Osteocyte (in vitro differentiated cells): ENCODE results near the gene CADPS2. TPM values are rescaled to one million over a fixed set of nuclear protein-coding genes. Genes with fewer than 3 reads are reported as not detected.

Source experiments
- DNase-seq: peaks from one replicate; pipeline ENCODE4 v3.0.0; 2021; ENCODE audit warnings: mixed read lengths; ENCODE audit not compliant: unreplicated experiment; ENCODE audit errors: extremely low spot score
- H3K27ac Mint-ChIP-seq: one replicate; pipeline ENCODE4 v1.8.0; 2021; ENCODE audit warnings: mild to moderate bottlenecking, mixed read lengths; ENCODE audit not compliant: unreplicated experiment
- H3K27me3 Mint-ChIP-seq: one replicate; pipeline ENCODE4 v1.8.0; 2021; ENCODE audit warnings: mixed read lengths; ENCODE audit not compliant: unreplicated experiment
- H3K36me3 Mint-ChIP-seq: one replicate; pipeline ENCODE4 v1.8.0; 2021; ENCODE audit warnings: mixed read lengths; ENCODE audit not compliant: unreplicated experiment
- H3K4me1 Mint-ChIP-seq: one replicate; pipeline ENCODE4 v1.8.0; 2021; ENCODE audit warnings: mixed read lengths; ENCODE audit not compliant: unreplicated experiment
- H3K4me3 Mint-ChIP-seq: one replicate; pipeline ENCODE4 v1.8.0; 2021; ENCODE audit warnings: mild to moderate bottlenecking, moderate library complexity, mixed read lengths; ENCODE audit not compliant: unreplicated experiment
- H3K9me3 Mint-ChIP-seq: one replicate; pipeline ENCODE4 v1.8.0; 2021; ENCODE audit warnings: mixed read lengths; ENCODE audit not compliant: unreplicated experiment
- total RNA-seq: library from RNA; stranded (reverse); gene quantifications from 2 replicates; pipeline ENCODE4 v1.2.1, GENCODE V29; 2021
- TF ChIP-seq, protein P1 (sequence below): fragments of 200-600 bp; sonication (generic); IDR thresholded peaks from 2 replicates; pipeline ENCODE4 v1.5.0; 2021; ENCODE audit warnings: antibody characterized with exemption, mild to moderate bottlenecking, moderate library complexity

Gene CADPS2
- total RNA-seq, 1 donor from 2014 or later = 0.81 TPM

DNA sequence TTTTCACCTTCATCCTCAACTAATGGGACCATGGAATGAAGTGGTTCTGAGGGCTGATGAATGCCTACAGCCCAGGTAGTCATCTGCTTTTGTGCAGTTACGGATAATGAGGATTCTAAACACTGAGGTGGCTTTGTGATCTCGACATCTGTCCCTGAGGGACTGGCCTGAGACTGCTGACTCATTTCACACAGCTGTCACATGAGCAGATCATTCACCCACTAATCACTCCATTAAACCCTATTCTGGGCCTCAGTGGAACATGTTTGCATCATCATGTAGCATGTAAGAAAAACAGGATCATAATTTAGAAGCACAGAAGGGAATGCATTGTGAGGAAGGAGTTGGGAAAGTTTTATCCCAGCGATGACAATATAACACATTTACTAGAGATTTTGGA, 502.3 kb downstream of the CADPS2 start:
- DNase-seq = no peak
- H3K27me3 Mint-ChIP-seq = peaks cover 4% of the 10 kb centered on the region
- no peak overlapping the region for H3K27ac Mint-ChIP-seq
- H3K36me3 Mint-ChIP-seq = no peaks in the 10 kb centered on the region
- no peak overlapping the region for H3K4me3 Mint-ChIP-seq
- H3K4me1 Mint-ChIP-seq = no peaks in the 10 kb centered on the region
- TF ChIP-seq, protein P1, sequence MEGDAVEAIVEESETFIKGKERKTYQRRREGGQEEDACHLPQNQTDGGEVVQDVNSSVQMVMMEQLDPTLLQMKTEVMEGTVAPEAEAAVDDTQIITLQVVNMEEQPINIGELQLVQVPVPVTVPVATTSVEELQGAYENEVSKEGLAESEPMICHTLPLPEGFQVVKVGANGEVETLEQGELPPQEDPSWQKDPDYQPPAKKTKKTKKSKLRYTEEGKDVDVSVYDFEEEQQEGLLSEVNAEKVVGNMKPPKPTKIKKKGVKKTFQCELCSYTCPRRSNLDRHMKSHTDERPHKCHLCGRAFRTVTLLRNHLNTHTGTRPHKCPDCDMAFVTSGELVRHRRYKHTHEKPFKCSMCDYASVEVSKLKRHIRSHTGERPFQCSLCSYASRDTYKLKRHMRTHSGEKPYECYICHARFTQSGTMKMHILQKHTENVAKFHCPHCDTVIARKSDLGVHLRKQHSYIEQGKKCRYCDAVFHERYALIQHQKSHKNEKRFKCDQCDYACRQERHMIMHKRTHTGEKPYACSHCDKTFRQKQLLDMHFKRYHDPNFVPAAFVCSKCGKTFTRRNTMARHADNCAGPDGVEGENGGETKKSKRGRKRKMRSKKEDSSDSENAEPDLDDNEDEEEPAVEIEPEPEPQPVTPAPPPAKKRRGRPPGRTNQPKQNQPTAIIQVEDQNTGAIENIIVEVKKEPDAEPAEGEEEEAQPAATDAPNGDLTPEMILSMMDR = no peak
- H3K9me3 Mint-ChIP-seq = no peaks in the 10 kb centered on the region

DNA sequence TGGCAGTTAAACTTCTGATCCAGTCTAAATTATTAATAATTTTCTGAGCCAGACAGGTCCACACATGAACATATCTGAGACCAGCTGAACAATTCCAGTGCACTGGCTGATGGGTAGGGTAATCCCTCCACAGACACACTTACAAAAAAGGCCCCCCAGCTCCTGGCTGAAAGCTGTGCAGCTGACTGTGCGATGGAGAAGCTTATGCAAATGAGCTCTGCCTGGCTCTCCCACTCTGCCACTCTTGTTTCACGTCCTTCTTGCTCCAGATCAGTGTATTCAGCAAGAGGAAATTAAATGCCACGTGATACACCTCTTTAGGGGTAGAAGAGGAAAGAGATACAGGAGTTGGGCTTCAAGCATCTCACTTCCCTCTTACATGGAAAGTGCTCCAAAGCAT, 505.3 kb downstream of the CADPS2 start:
- Mint-ChIP-seq H3K36me3 (no peaks in the 10 kb centered on the region), H3K27me3 (peaks cover 11% of the 10 kb centered on the region), H3K4me3 (no peak overlapping the region), H3K9me3 (no peaks in the 10 kb centered on the region), H3K4me1 (no peaks in the 10 kb centered on the region), H3K27ac (no peak overlapping the region)
- DNase-seq = no peak
- TF ChIP-seq, protein P1 = no peak

DNA sequence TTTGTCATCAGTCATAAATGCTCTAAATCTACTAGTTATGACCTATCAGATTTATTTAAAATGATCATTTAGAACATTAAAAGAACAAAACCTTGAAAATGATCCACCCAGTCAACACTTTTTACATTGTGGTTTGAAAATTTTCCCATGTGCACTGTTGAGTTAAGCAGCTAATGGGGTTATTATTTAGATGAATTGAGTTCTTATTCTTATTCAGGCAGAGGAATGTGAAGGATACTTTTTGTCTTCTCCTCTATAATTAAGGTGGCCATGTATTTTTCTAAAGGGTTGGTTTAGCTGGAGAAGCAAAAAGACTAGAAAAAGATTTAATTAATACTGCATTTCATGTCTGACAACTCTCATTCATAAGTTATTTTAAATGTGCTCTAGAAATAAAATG, 506.8 kb downstream of the CADPS2 start:
- Mint-ChIP-seq H3K27ac (no peak overlapping the region), H3K9me3 (no peaks in the 10 kb centered on the region), H3K4me3 (no peak overlapping the region), H3K4me1 (no peaks in the 10 kb centered on the region), H3K27me3 (peaks cover 11% of the 10 kb centered on the region), H3K36me3 (no peaks in the 10 kb centered on the region)
- TF ChIP-seq, protein P1 = no peak
- no peak for DNase-seq

DNA sequence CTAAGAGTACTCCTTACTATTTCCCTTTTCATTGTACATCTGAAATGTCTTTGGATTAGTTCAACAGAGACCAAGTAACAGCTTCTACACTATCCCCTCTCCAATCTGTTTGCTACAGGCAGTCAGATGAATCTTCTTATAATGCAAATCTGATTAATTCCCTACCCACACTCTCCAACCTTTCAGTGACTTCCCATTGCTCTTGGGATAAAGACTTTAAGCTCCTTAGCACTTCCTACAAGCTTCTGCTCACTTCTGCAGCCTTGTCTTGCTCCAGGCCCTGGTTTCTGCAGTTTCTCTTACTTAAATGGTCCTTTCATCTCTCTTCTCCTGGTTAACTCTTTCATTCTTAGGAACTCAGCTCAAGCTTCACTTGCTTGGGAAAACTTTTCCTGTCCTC, 516.5 kb downstream of the CADPS2 start:
- Mint-ChIP-seq H3K27ac (no peak overlapping the region), H3K4me1 (no peaks in the 10 kb centered on the region), H3K4me3 (no peak overlapping the region), H3K36me3 (no peaks in the 10 kb centered on the region), H3K27me3 (no peaks in the 10 kb centered on the region), H3K9me3 (no peaks in the 10 kb centered on the region)
- DNase-seq = no peak
- TF ChIP-seq, protein P1 = no peak

DNA sequence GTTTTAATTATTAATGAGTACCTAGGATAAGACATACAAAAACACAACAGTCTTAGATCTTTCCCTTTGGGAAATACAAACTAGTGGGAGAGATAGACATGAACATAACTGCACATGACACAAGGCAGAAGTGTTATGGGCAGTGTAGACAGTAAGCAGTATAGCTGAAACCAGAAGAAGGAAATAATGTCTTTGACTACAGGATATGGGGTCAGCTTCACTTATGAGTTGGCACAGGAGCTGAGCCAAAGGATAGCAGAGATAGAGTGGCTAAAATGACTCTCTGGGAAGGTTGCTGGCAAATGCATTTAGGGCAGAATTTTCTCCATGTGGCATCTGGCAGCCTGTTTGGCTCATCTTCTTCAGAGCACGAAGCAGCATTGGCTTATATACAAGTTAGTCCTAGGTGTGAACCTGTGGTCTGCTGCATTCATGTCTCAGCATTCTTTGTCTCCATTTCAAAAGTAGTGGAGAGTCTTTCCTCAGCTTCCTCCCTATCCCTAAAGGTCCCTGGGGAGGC, 521.4 kb downstream of the CADPS2 start:
- Mint-ChIP-seq H3K4me1 (no peaks in the 10 kb centered on the region), H3K36me3 (no peaks in the 10 kb centered on the region), H3K27ac (no peak overlapping the region), H3K9me3 (no peaks in the 10 kb centered on the region), H3K4me3 (no peak overlapping the region), H3K27me3 (no peaks in the 10 kb centered on the region)
- TF ChIP-seq, protein P1 = no peak
- no peak for DNase-seq
